GM13977 (cell line): ENCODE results near the gene FAM185A.

Experiments used
- DNase-seq: peaks from one replicate; pipeline ENCODE4 v3.0.0; 2012; ENCODE audit warnings: low spot score
- CTCF ChIP-seq: IDR thresholded peaks from 2 replicates; pipeline ENCODE4 v1.5.1; 2012; ENCODE audit warnings: mild to moderate bottlenecking, control low read depth; ENCODE audit not compliant: insufficient read depth; ENCODE audit errors: extremely low read depth, missing control alignments
- in situ Hi-C: fragments of 300-500 bp; cut with MboI; formaldehyde crosslinking; loops from one replicate; pipeline ENCODE4 v1.12.0; 2022; ENCODE audit warnings: low sequenced_read_pairs, low pct_unique_long_range_greater_than_20kb, mixed read lengths, inconsistent platforms; ENCODE audit not compliant: unreplicated experiment

Gene FAM185A

GRCh38 chr7:102819151-102819550, 70.4 kb downstream of the FAM185A start:
- in situ Hi-C loops, result no loop called here
- TF ChIP-seq CTCF, result no peak
- DNase-seq, result no peak

- no peak for DNase-seq
- TF ChIP-seq CTCF, result no peak
- in situ Hi-C loops, result no loop called here
Measured at GRCh38 chr7:102821994-102822747, 73.4 kb downstream of the FAM185A start.

DNA sequence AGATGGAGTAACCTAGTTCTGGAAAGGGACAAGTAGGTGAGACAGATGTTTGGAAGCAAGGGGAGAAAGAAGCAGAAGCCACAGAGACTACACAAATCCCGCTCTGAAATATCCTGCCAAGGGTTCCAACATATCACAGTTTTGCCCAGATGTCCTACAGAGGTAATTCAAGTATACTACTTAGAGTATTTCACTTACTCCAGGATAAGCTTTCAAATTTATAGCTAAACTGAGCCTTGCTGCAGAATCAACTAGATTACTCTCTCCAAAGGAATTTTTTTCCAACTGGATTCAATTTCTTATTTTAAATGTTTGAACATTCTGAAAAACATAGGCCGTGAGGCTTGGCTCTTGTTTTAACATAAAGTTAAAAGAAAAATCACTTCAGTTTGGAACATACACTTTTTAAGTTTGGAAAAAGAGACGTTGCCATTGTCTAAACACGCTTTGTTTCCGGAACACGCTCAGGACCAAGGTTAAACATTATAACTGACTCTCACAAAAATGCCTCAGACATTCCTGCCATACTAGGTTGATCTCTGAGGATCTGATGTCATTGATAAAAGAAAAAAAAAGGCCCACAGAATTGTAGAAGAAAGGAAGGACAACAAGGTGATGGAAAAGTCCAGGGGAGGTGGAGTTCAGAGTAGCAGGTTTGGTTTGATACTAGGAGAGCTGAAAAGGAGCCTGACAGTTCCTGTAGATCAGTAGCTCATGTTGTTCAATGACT, 74.8 kb downstream of the FAM185A start:
- in situ Hi-C loops, result no loop called here
- no peak for DNase-seq
- no peak for TF ChIP-seq CTCF

DNA sequence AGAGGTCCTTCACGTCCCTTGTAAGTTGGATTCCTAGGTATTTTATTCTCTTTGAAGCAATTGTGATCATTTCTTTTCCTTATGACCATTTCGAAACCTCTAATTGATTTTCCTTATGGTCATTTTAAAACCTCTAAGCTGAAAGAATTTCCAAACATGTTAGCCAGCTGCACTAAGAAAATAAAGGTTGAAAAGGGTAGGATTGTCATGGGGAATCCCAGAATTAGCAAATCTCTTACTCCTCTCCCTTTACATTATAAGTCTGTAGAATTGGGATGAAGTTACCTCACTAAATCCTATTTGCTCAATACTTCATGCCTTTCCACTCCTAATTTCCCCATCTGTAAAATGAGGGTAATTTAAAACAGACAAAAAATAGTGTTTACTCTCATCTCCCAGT, 79.5 kb downstream of the FAM185A start:
- in situ Hi-C loops, result no loop called here
- TF ChIP-seq CTCF, result no peak
- DNase-seq, result no peak

- in situ Hi-C loops, result no loop called here
- no peak for DNase-seq
- TF ChIP-seq CTCF, result no peak
Measured at GRCh38 chr7:102829075-102829474, 80.3 kb downstream of the FAM185A start.

DNA sequence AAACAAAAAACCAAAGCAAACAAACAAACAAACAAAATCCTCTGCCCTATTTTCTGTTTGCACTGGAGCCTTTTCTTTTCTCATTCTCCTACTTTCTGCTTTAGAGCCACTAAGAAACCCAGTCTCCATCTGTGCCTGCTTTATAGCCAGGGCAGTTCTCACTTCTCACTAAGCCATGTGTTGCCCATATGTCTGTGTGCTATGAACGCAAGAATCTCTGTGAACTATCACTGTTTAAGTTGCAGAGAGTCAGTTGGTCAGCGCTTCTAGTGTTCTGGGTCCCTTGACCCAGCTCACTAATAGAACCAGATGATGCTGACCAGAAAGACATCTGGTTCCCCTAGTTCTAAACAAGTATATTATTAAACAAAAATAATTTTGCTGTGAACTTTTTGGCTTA, 81.4 kb downstream of the FAM185A start:
- in situ Hi-C loops, result no loop called here
- no peak for TF ChIP-seq CTCF
- no peak for DNase-seq
